Measurements from ENCODE around the gene STX10.

STX10 gene

DNA sequence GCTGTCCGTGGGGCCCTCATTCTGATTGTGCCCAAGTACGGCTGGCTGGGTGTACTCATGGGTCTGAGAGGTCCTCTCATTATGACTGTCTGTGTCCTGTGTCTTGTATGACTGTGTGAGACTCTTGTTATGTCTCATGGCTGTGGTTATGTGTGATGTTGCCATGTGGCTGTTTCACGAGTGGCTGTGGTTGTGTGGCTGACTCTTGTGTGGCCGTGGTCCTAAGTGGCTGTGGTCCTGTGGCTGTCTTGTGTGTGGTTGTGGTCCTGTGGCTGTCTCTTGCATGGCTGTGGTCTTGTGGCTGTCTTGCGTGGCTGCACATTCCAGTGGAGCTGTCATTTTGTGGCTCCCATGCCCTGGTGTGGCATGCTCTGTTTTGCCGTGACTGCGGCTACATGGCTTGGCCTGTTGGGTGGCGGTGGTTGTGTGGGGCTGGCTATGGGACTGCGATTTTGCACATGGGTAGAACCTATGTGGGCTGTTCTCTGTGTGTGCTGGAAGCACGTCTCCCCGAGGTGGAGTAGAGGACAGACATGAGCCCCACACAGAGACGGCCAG lies 50.1 kb downstream of the STX10 start:
- DNase-seq (ENCODE audit: low spot score), result no peak

DNA sequence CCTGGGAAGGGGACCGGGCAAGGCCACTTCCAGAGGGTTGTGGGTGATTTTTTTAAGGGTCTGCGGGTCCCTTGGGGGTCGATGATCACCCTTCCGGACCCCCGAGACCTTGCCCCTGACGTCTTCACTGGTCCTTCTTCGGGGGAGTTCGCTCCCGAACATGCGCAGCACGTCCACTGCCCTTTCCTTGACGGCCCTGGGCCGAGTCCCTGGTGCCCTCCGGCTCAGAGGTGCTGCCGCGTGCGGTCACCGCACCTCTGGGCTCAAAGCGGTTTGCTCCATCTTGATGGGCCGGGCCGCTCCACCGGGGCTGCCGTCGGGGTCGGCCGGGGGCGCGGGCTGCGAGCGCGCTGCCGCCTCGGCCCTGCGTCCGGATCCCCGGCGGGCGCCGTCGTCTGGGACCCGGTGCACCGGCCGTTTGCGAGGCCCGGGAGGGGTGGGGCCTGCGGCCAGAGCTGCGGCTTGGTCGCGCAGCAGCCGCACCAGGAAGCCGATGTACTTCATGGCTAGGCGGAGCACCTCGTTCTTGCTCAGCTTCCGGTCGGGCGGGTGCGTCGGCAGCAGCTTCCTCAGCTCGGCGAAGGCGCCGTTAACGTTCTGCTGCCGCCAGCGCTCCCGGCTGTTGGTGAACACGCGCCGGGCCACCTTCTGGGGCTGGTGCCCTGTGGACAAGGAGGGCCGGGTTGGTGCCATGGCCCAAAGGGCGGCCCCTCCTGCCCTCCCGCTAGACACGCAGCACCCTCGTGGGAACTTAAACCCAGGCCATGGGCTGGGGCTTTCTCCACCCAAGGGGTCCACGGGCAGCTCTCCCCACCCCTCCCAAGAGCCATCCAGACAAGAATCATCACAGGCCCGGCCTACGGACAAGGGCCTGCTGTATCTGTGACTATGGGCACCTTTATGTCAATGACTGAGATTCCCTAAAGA lies 50.8 kb downstream of the STX10 start:
- peak; percentile 66 for DNase-seq (ENCODE audit: low spot score)

DNA sequence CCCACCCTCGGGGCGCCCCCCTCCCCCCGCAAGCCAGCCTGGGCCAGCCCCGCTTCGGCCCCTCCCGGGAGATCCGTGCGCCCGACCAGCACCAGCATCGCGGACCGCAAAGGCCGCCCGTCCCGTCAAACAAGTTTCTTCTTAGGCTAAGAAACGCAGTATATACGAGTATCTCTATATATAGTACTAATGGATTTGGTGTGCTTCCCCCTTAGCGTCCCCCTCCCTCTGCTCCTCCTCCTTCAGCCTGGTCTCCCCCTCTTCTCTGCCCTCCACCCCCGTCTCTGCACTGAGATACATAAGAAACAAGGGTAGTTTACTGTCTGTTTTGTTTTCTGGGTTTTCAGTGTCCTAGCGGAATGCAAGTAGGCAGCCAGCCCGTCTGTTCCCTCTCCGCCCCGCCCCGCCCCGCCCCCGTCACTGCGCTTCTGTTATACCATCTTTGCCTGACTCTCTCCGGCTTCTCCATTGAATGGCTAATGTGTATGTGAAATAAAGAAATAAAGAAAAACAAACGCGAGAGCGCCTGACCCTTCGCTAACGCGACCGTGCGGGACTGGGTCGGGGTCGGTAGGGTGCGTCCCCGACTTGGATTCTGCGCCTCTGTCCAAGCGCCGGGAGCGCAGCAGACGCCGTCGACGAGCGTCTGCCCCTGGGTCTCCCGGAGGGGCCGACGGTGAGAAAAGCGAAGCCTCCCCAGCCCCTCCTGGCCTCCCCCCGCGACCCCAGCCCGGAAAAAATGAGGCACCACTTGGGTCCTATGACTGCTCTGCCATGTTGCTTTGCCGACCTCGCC lies 51.7 kb downstream of the STX10 start:
- DNase-seq (ENCODE audit: low spot score), result peak; percentile 79

DNA sequence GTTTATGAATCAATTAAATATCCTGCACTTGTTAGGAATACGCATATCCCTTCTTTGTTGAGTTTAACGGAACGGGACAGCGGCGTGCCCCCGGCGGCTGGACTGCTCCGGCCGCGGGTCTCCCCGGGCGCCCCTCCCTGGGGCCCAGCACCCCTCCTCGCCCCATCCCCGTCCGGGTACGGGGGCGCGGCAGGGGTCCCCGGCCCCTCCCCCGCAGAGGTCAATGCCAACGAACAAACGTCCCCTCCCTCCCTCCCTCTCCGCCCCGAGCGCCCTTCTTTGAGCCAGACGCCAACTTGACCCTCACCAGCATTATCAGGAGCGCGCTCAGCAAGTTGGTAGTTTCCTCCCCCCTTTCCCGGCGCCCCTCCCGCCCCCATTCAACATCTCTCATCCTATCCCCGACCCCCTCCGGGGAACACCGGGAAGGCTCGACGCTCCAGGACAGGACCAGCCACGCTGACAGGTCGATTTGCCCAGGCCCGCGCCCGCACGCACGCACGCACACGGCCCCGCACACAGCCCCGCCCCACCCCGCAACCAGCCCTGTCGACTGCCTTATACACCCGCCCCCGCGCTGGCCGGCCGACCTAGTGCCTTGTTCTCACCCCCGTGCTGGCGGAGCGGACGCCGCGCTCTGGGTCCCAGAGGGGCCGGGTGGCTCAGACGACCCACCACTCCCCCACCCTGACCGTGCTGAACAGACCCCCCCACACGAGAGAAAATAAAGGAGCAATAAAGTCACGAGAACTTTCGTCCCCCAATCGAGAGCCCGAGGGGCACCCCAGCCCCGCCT lies 52.5 kb downstream of the STX10 start:
- DNase-seq (ENCODE audit: low spot score), result no peak

DNA sequence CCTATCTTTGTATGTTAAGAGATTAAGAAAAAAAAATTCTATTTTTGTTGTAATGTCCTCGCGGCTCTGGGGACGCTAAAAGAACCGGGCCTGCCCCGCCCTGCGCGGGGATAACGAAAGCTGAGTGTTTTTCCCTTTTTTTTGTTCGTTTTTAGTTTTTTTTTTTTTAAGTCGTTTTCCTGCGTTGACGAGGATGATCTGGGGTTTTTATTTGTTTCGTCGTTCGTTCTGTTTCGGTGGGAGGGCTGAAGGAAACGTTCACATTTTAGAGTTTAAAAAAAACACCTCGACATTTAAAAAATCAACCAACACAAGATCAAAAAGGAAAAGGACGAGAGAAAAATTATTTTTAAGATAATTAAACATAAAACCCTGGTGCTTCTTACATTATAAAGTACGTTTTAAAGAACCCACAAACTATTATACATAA lies 53.1 kb downstream of the STX10 start:
- DNase-seq (ENCODE audit: low spot score), result no peak

DNA sequence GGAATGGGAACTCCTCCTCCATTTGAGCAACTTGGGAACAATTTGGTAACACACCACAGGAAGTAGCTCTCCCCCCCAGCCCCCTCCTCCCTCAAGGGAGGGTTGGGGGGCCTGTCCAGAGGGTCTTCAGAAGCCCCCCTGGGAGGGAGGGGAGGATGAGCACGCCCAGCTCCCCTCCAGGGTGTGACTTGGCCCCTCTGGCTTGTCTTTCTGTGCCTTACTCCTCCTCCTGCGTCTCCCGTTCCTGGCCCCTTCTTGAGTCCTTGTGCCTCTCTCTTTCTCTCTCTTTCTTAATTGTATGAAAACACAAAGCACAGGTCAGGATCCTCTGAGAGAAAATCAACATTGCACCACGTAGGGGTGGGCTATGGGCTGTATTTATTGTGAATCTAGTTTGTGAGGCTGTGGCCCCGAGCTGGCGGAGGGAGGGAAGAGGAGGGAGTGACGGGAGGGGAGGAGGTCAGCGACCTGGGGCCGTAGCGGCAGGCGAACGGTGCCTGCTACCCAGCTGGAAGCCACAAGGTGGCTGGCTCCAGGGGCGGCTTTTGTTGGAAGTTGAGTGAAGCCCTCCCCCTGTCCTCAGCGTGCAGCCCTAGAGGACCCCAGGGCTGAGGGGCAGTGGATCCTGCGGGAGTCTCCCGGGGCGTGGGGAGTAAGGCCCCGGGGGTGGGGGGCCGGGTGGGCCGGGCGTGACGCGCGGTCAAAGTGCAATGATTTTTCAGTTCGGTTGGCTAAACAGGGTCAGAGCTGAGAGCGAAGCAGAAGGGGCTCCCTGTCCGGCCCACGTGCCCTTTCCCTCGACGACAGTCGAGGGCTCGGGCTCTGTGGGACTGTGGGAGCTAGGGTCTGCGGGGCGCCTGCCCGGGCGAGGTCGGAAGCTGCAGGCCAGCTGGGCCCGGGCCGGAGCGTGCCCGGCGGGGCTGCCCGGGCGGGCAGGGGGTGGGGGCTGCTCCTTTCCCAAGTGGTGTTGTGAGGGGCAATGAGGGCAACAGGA lies 53.9 kb downstream of the STX10 start:
- no peak for DNase-seq (ENCODE audit: low spot score)

DNA sequence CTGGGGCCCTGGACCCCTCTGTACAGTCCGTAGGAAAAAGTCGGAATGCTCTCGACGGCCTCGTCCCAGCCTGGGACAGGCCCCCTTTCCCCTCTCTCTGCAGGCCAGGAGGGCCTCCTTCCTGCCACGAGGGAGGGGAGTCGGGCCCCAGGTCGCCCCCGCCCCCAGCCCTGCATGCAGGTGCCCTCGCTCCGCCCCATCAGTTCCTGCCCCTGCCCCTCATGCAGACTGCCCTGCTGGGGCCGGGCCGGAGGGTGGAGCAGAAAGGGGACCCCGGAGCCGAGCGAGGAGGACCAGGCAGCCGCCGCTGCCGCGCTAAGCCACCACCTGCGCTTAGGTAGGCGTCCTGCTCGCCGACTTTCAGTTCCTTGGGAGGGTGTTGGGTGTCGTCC lies 54.8 kb downstream of the STX10 start:
- no peak for DNase-seq (ENCODE audit: low spot score)

DNA sequence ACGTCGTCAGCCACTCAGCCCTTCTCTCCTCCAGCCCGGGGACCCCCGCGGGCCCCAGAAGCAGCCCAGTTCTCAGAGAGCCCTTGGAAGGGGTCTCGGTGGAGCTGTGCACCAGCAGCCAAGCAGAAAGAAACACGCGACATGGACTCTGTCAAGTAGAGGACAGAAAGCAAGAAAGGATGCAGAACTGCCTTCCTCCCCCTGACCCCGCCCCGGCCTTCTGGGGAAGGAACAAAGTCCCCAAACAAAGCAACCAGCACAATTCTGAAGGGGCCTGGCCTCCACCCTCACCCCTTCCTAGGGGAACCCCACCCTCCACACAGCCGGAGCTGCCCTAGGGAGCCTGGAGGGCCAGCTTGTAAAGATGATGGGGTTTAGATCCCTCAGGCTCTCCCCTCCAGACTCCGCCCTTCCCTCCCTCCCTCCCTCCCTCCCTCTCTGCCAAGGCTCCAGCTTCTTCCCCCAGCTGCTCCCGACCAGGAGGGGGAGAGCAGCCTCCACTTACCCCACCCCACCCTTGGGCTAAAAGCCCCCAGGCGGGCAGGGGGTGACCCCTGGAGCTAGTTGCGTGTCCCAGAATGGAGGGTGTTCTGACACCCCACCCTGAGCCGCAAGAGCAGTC lies 55.3 kb downstream of the STX10 start:
- DNase-seq (ENCODE audit: low spot score), result no peak

DNA sequence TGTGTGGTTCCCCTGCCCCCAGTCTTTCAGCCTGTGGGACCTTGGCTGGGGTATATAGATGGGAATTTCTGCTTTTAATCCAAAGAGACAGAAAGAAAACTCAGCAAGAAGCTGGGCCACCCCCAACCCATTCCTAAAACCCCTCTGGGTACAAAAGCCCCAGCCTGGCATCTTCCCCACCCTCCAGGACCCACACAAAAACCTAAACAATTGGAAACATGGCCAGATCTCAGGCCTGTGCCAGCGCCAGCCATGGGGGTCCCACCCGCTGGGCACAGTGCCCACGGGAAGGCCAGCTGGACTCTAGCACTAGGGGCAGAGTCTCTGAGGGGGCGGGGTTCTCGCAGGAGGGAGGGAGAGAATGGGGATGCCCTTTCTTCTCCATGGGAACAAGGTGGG lies 56.1 kb downstream of the STX10 start:
- DNase-seq (ENCODE audit: low spot score), result no peak

Measured in AG08395 (cell line).